Heart right ventricle (tissue), 16 donors: Measurements from ENCODE around the gene FASTKD3. TPM values are rescaled to one million over a fixed set of nuclear protein-coding genes. Genes with fewer than 3 reads are reported as not detected.

ENCODE experiments used
- ATAC-seq, 8 donors: fragments of 200-7000 bp; cut with Tn5 transposase; one replicate each; pipeline ENCODE4 v1.9.1; 2020; ENCODE audit warnings: mild to moderate bottlenecking in 8 of 8, moderate library complexity in 8 of 8, moderate number of reproducible peaks in 1 of 8
- DNase-seq, 2 donors: peaks; one replicate each; pipeline ENCODE4 v3.0.0-alpha.2; 2020
- H3K27ac ChIP-seq, 10 donors: fragments of 200-600 bp; sonication (generic) in 2 of 10; one replicate each; pipeline versions ENCODE4 v1.5.0 to v1.8.0; 2020 to 2022; ENCODE audit warnings: mild to moderate bottlenecking in 3 of 10
- H3K27me3 ChIP-seq, 7 donors: fragments of 200-600 bp; one replicate each; pipeline ENCODE4 v1.8.0; 2021 to 2022; ENCODE audit warnings: mild to moderate bottlenecking in 2 of 7
- H3K36me3 ChIP-seq, 9 donors: fragments of 200-600 bp; sonication (generic) in 1 of 9; one replicate each; pipeline versions ENCODE4 v1.5.0 to v1.8.0; 2020 to 2022; ENCODE audit warnings: mild to moderate bottlenecking in 2 of 9
- H3K4me1 ChIP-seq, 9 donors: fragments of 200-600 bp; sonication (generic) in 1 of 9; one replicate each; pipeline versions ENCODE4 v1.5.0 to v1.8.0; 2020 to 2022; ENCODE audit warnings: mild to moderate bottlenecking in 4 of 9
- H3K4me3 ChIP-seq, 10 donors: fragments of 200-600 bp; sonication (generic) in 2 of 10; one replicate each; pipeline versions ENCODE4 v1.5.0 to v1.8.0; 2020 to 2022; ENCODE audit warnings: mild to moderate bottlenecking in 7 of 10, moderate library complexity in 2 of 10
- H3K9me3 ChIP-seq, 11 donors: fragments of 200-600 bp in 10 of 11; sonication (generic) in 2 of 11; one replicate each; pipeline versions ENCODE4 v1.5.0 to v1.8.0; 2013 to 2022; ENCODE audit warnings: mild to moderate bottlenecking in 2 of 11, control low read depth in 1 of 11, moderate library complexity in 1 of 11
- CTCF ChIP-seq, 9 donors: fragments of 200-600 bp; sonication (generic) in 2 of 9; IDR thresholded peaks; one replicate each; pipeline versions ENCODE4 v1.5.0 to v1.8.0; 2021 to 2022; ENCODE audit warnings: antibody characterized with exemption in 9 of 9, mild to moderate bottlenecking in 5 of 9, moderate library complexity in 1 of 9
- WGBS, 2 donors: extraction: QIAGEN DNeasy Blood & Tissue Kit; methylation state at CpG; one replicate each; pipeline ENCODE4 v1.1.7; 2013; ENCODE audit warnings: inconsistent platforms in 1 of 2; 5-methylcytosine and 5-hydroxymethylcytosine counted together
- intact Hi-C, 10 donors: fragments of 100-400 bp; cut with DNase I; formaldehyde crosslinking; loops; one replicate each; pipeline versions ENCODE4 v1.11.1 to v1.14.2; 2022
- polyA plus RNA-seq, 2 donors: library from polyadenylated mRNA; stranded (reverse); fragments of 200-250 nt; gene quantifications; one replicate each; pipeline ENCODE4 v1.2.3, GENCODE V29; 2013
- total RNA-seq, 10 donors: library from RNA; stranded (reverse); fragmentation: NEBNext Ultra II Directional in 3 of 10; extraction: Animal tissue kit (Norgen Biotek cat#: 25700) in 3 of 10; gene quantifications; one replicate each; pipeline versions ENCODE4 v1.2.1 to v1.2.4, GENCODE V29; 2021 to 2023
- donor health status: Arrhythmogenic right ventricular cardiomyopathy.
- donor health status: ischemic (EF 13 %, LVEDD 7.1; RV severe dilation, severe dysfunction).
- donor health status: healthy with polysubstance abuse.
- donor health status: DM: no; HTN: yes; CAD: no.
- donor health status: DM: no; HTN: no; CAD: no.
- donor health status: ischemic (EF 25% LVEDD 6.9; RV normal size, moderate dysfunction).
- donor health status: ischemic (EF 25% LVEDD 5.7; RV mildly dilated, moderate dysfunction).
- donor health status: healthy.
- donor health status: DM: yes; HTN: yes; CAD: no.
- donor health status: Ischemic cardiomyopathy.
- donor health status: ischemic (EF 35%, LVEDD 5.7; RV mildly dilated, moderate dysfunction).
- donor health status: nonischemic (EF 11% LVEDD 7.7; RV severe dilation, severe dysfunction).
- donor health status: DM: yes; HTN: yes; CAD: no.
- donor health status: PGD.
- donor health status: ischemic (EF 29% LVEDD 5.4; RV normal size, mild dysfunction).
- donor health status: nonischemic (EF 23%, LVEDD 6.1; RV moderate dilation, normal function).

Gene FASTKD3
- total and polyA plus RNA-seq, 12 donors: 3.1 to 24.7 (median 5.1) TPM

- DNase-seq: no peak
- WGBS, 2 donors: 0 to 1% methylated on average over 8 of the region's 8 CpGs
Measured at GRCh38 chr5:7868427-7868772, 431 bp downstream of the FASTKD3 start.

GRCh38 chr5:7867260-7867659 is 1.6 kb downstream of the FASTKD3 start:
- Histone ChIP-seq H3K36me3 (peaks cover 0 to 54% (median 7%) of the 10 kb centered on the region in 9 donors), H3K27ac (no peak overlapping the region), H3K4me3 (no peak overlapping the region), H3K9me3 (no peaks in the 10 kb centered on the region), H3K27me3 (no peaks in the 10 kb centered on the region), H3K4me1 (peaks cover 2 to 49% (median 29%) of the 10 kb centered on the region in 9 donors)
- ATAC-seq (no peak), DNase-seq (no peak)
- intact Hi-C loops: no loop called here
- TF ChIP-seq CTCF (IDR thresholded peaks at IDR 0.05): no peak
- WGBS, 2 donors: 69 to 70% methylated on average over 3 of the region's 3 CpGs

More at GRCh38 chr5:7868427-7868772, 431 bp downstream of the FASTKD3 start:
- Histone ChIP-seq H3K27me3 (no peaks in the 10 kb centered on the region), H3K27ac (peak overlapping the region in 9 of 10 donors; percentile 74 to 94 (median 86)), H3K4me1 (peaks cover 2 to 54% (median 36%) of the 10 kb centered on the region in 9 donors), H3K9me3 (no peaks in the 10 kb centered on the region), H3K4me3 (peak overlapping the region; percentile 63 to 99 (median 97)), H3K36me3 (peaks cover 0 to 53% (median 5%) of the 10 kb centered on the region in 9 donors)
- intact Hi-C loops: no loop called here
- peak in 3 of 8 donors; percentile 3 to 12 (median 8) for ATAC-seq
- no peak for TF ChIP-seq CTCF (IDR thresholded peaks at IDR 0.05)

DNA sequence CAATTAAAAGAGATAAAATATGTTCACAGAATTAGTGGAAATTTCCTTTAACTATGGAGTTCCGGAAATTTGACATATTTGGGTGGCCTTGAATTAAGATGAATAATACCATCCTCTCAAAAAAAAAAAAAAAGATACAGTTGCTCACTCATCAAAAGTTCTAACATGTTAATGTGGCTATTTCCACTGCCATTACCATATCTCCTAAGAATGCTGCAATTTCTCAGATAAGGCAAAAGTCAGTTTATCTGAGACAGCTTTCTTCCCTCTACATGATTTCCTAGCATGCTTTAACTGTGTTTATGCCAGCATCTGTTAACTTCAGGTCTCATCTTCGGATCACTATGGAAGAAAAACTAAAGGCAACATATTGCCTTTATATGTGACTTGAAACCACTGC is 2.6 kb downstream of the FASTKD3 start:
- Histone ChIP-seq H3K4me1 (peaks cover 2 to 38% (median 28%) of the 10 kb centered on the region in 9 donors), H3K27ac (no peak overlapping the region), H3K36me3 (peaks cover 0 to 55% (median 14%) of the 10 kb centered on the region in 9 donors), H3K9me3 (no peaks in the 10 kb centered on the region), H3K27me3 (no peaks in the 10 kb centered on the region), H3K4me3 (no peak overlapping the region)
- TF ChIP-seq CTCF (IDR thresholded peaks at IDR 0.05): no peak
- 87 to 90% methylated on average over 2 of the region's 2 CpGs for WGBS, 2 donors
- intact Hi-C loops: no loop called here
- no peak for DNase-seq
- ATAC-seq: no peak

DNA sequence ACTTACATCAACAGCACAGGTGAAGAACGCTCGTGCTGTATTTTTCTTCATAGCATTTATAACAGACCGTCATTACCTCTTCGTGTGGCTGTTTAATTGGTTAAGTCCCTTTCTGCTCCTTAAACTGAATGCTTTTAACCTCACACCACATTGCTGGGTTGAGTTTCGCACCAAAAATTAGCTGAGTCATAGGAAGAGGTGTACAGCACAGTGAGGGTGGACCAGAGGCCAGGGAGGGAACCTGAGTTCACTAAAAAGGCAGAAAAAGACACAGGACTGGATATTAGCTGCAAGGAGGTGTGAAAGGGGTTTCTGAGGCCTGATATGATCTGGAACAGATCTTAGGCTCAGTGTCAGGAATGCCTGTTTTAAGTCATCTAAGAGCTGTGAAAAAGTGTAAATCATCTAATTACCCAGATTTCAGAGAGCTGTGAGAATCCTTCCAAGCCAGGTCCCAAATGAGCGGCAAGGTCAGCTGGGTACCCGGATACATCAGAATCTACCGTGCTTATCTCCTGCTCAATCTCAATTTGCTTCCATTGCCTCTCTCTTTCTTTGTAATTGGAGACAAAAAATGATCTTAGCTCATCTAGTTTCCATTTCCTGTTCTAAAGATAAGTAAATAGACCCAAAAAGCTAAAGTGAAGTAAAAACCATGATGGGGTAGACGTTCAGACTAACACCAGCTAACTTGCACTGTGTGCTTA is 10.8 kb downstream of the FASTKD3 start:
- 78 to 83% methylated on average over 9 of the region's 9 CpGs for WGBS, 2 donors

More for the DNA sequence above, 10.8 kb downstream of the FASTKD3 start:
- no peak overlapping the region for H3K4me3 ChIP-seq
- intact Hi-C loops: loop anchor here in 1 of 10 donors (5.0 kb wide), 1 partner anchor 1091 kb away; no protein-coding TSS in a partner anchor
- TF ChIP-seq CTCF (IDR thresholded peaks at IDR 0.05): no peak
- no peaks in the 10 kb centered on the region for H3K27me3 ChIP-seq
- peaks cover 0 to 59% (median 21%) of the 10 kb centered on the region in 9 donors for H3K36me3 ChIP-seq
- no peak for DNase-seq
- H3K4me1 ChIP-seq: peaks cover 0 to under 1% (median 0%) of the 10 kb centered on the region in 9 donors
- no peak for ATAC-seq
- no peaks in the 10 kb centered on the region for H3K9me3 ChIP-seq
- H3K27ac ChIP-seq: no peak overlapping the region
